ENCODE results near the gene PSTPIP2.

DNA sequence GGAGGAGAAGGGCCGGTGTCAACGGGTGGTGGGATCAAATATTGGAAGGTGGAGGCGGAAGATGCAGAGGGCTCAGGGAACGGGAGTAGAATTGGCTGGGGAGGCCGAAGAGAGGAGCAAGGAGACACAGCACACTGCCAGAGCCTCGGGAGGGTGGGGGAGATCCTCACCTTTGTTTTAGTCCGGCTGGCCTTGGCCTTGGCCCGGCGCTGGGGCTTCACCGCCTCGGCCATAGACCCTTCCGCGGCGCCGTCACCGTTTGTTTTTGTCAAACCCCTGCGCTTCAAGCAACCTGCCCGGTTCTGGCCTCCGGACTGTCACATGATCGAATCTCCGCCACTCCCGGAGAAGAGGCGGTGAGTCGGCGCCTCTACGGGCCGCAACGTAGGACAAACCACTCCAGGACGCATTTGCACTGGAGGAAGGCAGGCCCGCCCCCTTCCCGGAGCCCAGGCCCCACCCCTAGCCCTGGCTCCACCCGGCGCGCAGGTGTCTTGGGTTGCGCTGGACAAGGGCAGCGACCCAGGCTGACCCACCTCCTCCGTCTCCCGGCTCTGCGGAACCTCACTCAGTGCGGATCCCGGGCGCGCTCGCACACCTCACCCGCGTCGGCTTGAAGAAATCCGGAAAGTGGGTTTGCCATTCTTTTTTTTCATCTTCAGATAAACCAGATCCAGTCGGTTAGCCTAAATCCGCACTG is 104.9 kb downstream of the PSTPIP2 start, which contains the start of gene EPG5:
- TF ChIP-seq, protein P1, sequence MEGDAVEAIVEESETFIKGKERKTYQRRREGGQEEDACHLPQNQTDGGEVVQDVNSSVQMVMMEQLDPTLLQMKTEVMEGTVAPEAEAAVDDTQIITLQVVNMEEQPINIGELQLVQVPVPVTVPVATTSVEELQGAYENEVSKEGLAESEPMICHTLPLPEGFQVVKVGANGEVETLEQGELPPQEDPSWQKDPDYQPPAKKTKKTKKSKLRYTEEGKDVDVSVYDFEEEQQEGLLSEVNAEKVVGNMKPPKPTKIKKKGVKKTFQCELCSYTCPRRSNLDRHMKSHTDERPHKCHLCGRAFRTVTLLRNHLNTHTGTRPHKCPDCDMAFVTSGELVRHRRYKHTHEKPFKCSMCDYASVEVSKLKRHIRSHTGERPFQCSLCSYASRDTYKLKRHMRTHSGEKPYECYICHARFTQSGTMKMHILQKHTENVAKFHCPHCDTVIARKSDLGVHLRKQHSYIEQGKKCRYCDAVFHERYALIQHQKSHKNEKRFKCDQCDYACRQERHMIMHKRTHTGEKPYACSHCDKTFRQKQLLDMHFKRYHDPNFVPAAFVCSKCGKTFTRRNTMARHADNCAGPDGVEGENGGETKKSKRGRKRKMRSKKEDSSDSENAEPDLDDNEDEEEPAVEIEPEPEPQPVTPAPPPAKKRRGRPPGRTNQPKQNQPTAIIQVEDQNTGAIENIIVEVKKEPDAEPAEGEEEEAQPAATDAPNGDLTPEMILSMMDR (IDR thresholded peaks at IDR 0.05), result no peak
- TF ChIP-seq, protein P2, sequence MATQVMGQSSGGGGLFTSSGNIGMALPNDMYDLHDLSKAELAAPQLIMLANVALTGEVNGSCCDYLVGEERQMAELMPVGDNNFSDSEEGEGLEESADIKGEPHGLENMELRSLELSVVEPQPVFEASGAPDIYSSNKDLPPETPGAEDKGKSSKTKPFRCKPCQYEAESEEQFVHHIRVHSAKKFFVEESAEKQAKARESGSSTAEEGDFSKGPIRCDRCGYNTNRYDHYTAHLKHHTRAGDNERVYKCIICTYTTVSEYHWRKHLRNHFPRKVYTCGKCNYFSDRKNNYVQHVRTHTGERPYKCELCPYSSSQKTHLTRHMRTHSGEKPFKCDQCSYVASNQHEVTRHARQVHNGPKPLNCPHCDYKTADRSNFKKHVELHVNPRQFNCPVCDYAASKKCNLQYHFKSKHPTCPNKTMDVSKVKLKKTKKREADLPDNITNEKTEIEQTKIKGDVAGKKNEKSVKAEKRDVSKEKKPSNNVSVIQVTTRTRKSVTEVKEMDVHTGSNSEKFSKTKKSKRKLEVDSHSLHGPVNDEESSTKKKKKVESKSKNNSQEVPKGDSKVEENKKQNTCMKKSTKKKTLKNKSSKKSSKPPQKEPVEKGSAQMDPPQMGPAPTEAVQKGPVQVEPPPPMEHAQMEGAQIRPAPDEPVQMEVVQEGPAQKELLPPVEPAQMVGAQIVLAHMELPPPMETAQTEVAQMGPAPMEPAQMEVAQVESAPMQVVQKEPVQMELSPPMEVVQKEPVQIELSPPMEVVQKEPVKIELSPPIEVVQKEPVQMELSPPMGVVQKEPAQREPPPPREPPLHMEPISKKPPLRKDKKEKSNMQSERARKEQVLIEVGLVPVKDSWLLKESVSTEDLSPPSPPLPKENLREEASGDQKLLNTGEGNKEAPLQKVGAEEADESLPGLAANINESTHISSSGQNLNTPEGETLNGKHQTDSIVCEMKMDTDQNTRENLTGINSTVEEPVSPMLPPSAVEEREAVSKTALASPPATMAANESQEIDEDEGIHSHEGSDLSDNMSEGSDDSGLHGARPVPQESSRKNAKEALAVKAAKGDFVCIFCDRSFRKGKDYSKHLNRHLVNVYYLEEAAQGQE (IDR thresholded peaks at IDR 0.05; ENCODE audit: insufficient read depth in 1 of 2, low read depth in 2 of 2, low read length in 1 of 2), result no peak
